OCI-LY1 (cell line): ENCODE measurements around the gene LRRC45.

Source experiments
- EZH2 ChIP-seq: fragments of 200-600 bp; sonication (generic), shearing (Covaris generic); IDR thresholded peaks from 2 replicates; pipeline ENCODE4 v1.8.0; 2017; ENCODE audit warnings: borderline replicate concordance, mixed run types, mild to moderate bottlenecking, antibody characterized with exemption, low read length, moderate library complexity, mixed read lengths
- TF ChIP-seq, protein P1 (sequence below): fragments of 200-600 bp; sonication (generic), shearing (Covaris generic); IDR thresholded peaks from 2 replicates; pipeline ENCODE4 v1.5.1; 2017; ENCODE audit warnings: mild to moderate bottlenecking, antibody characterized with exemption, low read length, moderate library complexity, mixed read lengths

DNA sequence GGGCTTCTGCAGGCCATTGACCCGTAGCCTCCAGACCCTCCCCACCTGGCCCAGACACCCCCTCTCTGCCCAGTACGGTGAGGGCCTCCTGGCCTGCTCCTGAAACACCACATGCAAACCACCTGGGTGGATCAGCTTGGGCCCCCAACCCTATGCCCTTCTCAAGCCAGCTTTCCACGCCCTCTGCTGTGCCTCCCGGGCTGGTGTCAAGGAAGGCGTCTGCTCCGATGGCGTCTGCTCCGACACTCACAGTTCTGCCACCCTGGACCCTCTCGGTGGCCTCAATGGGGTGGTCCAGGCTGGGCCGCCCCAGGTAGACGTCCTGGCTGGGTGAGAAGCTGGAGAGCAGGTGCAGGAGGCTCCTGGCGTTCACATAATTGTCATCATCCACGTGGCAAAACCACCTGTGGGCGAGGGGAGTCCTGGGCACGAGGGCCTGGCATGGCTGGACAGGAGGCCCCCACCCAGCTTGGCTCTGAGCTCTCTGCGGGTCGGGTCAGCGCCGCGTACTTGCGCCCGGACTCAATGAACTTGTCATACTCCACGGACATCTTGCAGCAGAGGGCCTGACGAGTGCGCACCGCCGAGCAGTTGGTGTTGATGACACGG lies 27.2 kb downstream of the LRRC45 start:
- TF ChIP-seq, protein P1, sequence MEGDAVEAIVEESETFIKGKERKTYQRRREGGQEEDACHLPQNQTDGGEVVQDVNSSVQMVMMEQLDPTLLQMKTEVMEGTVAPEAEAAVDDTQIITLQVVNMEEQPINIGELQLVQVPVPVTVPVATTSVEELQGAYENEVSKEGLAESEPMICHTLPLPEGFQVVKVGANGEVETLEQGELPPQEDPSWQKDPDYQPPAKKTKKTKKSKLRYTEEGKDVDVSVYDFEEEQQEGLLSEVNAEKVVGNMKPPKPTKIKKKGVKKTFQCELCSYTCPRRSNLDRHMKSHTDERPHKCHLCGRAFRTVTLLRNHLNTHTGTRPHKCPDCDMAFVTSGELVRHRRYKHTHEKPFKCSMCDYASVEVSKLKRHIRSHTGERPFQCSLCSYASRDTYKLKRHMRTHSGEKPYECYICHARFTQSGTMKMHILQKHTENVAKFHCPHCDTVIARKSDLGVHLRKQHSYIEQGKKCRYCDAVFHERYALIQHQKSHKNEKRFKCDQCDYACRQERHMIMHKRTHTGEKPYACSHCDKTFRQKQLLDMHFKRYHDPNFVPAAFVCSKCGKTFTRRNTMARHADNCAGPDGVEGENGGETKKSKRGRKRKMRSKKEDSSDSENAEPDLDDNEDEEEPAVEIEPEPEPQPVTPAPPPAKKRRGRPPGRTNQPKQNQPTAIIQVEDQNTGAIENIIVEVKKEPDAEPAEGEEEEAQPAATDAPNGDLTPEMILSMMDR, result no peak
- no peak for TF ChIP-seq EZH2
